K562 (cell line): ENCODE data around the gene RNF151. TPM values are rescaled to one million over a fixed set of nuclear protein-coding genes. Genes with fewer than 3 reads are reported as not detected.

Source experiments
- ARHGAP35 ChIP-seq: fragments of 450-650 bp; IDR thresholded peaks from 2 replicates; pipeline ENCODE4 v1.6.1; 2018; ENCODE audit not compliant: partially characterized antibody
- BCL6 ChIP-seq: fragments of 250-450 bp; sonication (Bioruptor Pico); IDR thresholded peaks from 2 replicates; pipeline ENCODE4 v1.4.0; 2020
- CREB3L1 ChIP-seq: fragments of 450-650 bp; IDR thresholded peaks from 2 replicates; pipeline ENCODE4 v1.6.1; 2014; ENCODE audit warnings: low read depth, mild to moderate bottlenecking, moderate library complexity, borderline replicate concordance
- E2F1 ChIP-seq: sonication (generic); formaldehyde crosslinking; IDR thresholded peaks from 2 replicates; pipeline ENCODE4 v1.8.1; 2023; ENCODE audit warnings: mild to moderate bottlenecking, missing genetic modification reagents, moderate library complexity
- FOSL1 ChIP-seq: fragments of 200-800 bp; sonication (Bioruptor generic); conservative IDR thresholded peaks from 2 replicates; pipeline ENCODE4 v1.6.1; 2016; ENCODE audit warnings: missing genetic modification characterization, missing compliant biosample characterization
- GATAD2A ChIP-seq: fragments of 450-650 bp; IDR thresholded peaks from 2 replicates; pipeline ENCODE4 v1.6.1; 2017
- GTF2F1 ChIP-seq: IDR thresholded peaks from 2 replicates; pipeline ENCODE4 v1.6.1; 2011; ENCODE audit warnings: low read depth, low read length, improper control_type of control experiment
- HNRNPL ChIP-seq: fragments of 200-400 bp; formaldehyde crosslinking; IDR thresholded peaks from 2 replicates; pipeline ENCODE4 v1.6.1; 2017; ENCODE audit warnings: low read depth, mild to moderate bottlenecking, low read length
- KDM4B ChIP-seq, 2 experiments: fragments of 450-650 bp in 1 of 2; sonication (generic) in 1 of 2; IDR thresholded peaks; 2 replicates each; pipeline ENCODE4 v1.6.1; 2016 to 2017; ENCODE audit warnings: borderline replicate concordance in 2 of 2, antibody characterized with exemption in 1 of 2, low read depth in 1 of 2, mild to moderate bottlenecking in 1 of 2
- LCOR ChIP-seq: sonication (generic); formaldehyde crosslinking; IDR thresholded peaks from 2 replicates; pipeline ENCODE4 v1.8.0; 2022; ENCODE audit warnings: mild to moderate bottlenecking, missing genetic modification reagents
- MXI1 ChIP-seq: IDR thresholded peaks from 2 replicates; pipeline ENCODE4 v1.6.1; 2011; ENCODE audit warnings: low read depth, mild to moderate bottlenecking, improper control_type of control experiment, low read length
- NBN ChIP-seq: fragments of 450-650 bp; IDR thresholded peaks from 2 replicates; pipeline ENCODE4 v1.6.1; 2016; ENCODE audit warnings: low read depth, mild to moderate bottlenecking
- NONO ChIP-seq, 2 experiments: fragments of 200-400 bp in 1 of 2; fragments of 450-650 bp in 1 of 2; formaldehyde crosslinking in 1 of 2; IDR thresholded peaks; 2 replicates each; pipeline ENCODE4 v1.6.1; 2017; ENCODE audit warnings: low read depth in 2 of 2, mild to moderate bottlenecking in 2 of 2, moderate library complexity in 2 of 2, low read length in 1 of 2
- RAD21 ChIP-seq, 2 experiments: fragments of 250-450 bp in 1 of 2; fragments of 450-650 bp in 1 of 2; sonication (Bioruptor Pico) in 1 of 2; formaldehyde crosslinking in 1 of 2; IDR thresholded peaks in 1 of 2; conservative IDR thresholded peaks in 1 of 2; 2 replicates each; pipeline versions ENCODE4 v1.4.0 to v1.8.0; 2020 to 2022; ENCODE audit warnings: mild to moderate bottlenecking in 2 of 2, moderate library complexity in 1 of 2
- SETDB1 ChIP-seq: IDR thresholded peaks from one replicate; pipeline ENCODE4 v1.6.1; 2012; ENCODE audit warnings: low read length, control low read depth, inconsistent platforms
- TAF9B ChIP-seq: fragments of 450-650 bp; IDR thresholded peaks from 2 replicates; pipeline ENCODE4 v1.6.1; 2018; ENCODE audit warnings: mild to moderate bottlenecking; ENCODE audit not compliant: partially characterized antibody
- TFAP4 ChIP-seq: sonication (generic); formaldehyde crosslinking; IDR thresholded peaks from 2 replicates; pipeline ENCODE4 v1.8.0; 2022; ENCODE audit warnings: missing genetic modification reagents, mild to moderate bottlenecking, moderate library complexity, borderline replicate concordance
- ZNF232 ChIP-seq: sonication (generic); formaldehyde crosslinking; IDR thresholded peaks from 2 replicates; pipeline ENCODE4 v1.8.0; 2022; ENCODE audit warnings: mild to moderate bottlenecking, missing genetic modification reagents
- ZNF277 ChIP-seq: fragments of 250-450 bp; sonication (Bioruptor Pico); IDR thresholded peaks from 2 replicates; pipeline ENCODE4 v1.8.0; 2022; ENCODE audit warnings: inconsistent platforms, mild to moderate bottlenecking, moderate library complexity, borderline replicate concordance
- ZNF282 ChIP-seq: sonication (generic); formaldehyde crosslinking; IDR thresholded peaks from 2 replicates; pipeline ENCODE4 v1.8.1; 2023; ENCODE audit warnings: missing genetic modification reagents
- polyA plus RNA-seq, 8 experiments: library from polyadenylated mRNA; depleted of rRNA in 4 of 8; stranded (reverse) in 5 of 8; unstranded in 3 of 8; fragments of >200 nt; fragmentation: Nextera tagmentation in 2 of 8; fragmentation: Illumina TruSeq in 1 of 8; extraction: Ambion mirVana in 2 of 8; extraction: Trizol in 1 of 8; gene quantifications; 2 replicates each; pipeline versions ENCODE4 v1.2.1 to v1.2.3, GENCODE V29; 2011 to 2014; ENCODE audit warnings: inconsistent platforms in 1 of 8, missing spikeins in 1 of 8
- total RNA-seq, 7 experiments: library from RNA; depleted of rRNA in 6 of 7; stranded (reverse); fragments of >200 nt in 6 of 7; fragmentation: Illumina TruSeq in 2 of 7; extraction: Trizol in 2 of 7; gene quantifications; 2 replicates each; pipeline versions ENCODE4 v1.2.1 to v1.2.3, GENCODE V29; 2011 to 2021; ENCODE audit warnings: low replicate concordance in 1 of 7

RNF151 gene
- total and polyA plus RNA-seq, 9 of the 15 experiments (the other 6 are each of a cell fraction or from before 2014, with no cell fraction given), result not detected

- TF ChIP-seq ZNF277 (CRISPR knock-in tag), result no peak
- TF ChIP-seq ARHGAP35, result no peak
- TF ChIP-seq NBN, result peak; percentile 93
- TF ChIP-seq KDM4B (IDR thresholded peaks at IDR 0.05; ENCODE audit: borderline replicate concordance in 2 of 2, low read depth in 1 of 2), result peak in 1 of 2 experiments; percentile 94; a peak in 2 of 4 replicates
- TF ChIP-seq NONO (IDR thresholded peaks at IDR 0.05; ENCODE audit: low read depth in 2 of 2, low read length in 1 of 2), result peak in 1 of 2 experiments; percentile 26; a peak in 1 of 4 replicates
- peak; percentile 53; the same call in 1 of the 2 replicates for TF ChIP-seq GATAD2A
- TF ChIP-seq ZNF282 (CRISPR knock-in tag), result peak; percentile 62; the same call in 1 of the 2 replicates
- peak; percentile 85 for TF ChIP-seq MXI1
- TF ChIP-seq TAF9B, result peak; percentile 69
- no peak; a peak in 1 of 4 replicates for TF ChIP-seq RAD21 (CRISPR knock-in tag; conservative IDR thresholded peaks at IDR 0.05 in 1 of 2, IDR thresholded peaks at IDR 0.05 in 1 of 2)
- peak; percentile 98 for TF ChIP-seq SETDB1
- peak; percentile 74 for TF ChIP-seq CREB3L1
- TF ChIP-seq BCL6, result no peak
- peak; percentile 41 for TF ChIP-seq FOSL1 (tag)
- TF ChIP-seq ZNF232 (CRISPR knock-in tag), result 0 out of 2 replicates have a peak, but pooled peaks have one; percentile 13
- peak; percentile 92 for TF ChIP-seq LCOR (CRISPR knock-in tag)
- TF ChIP-seq HNRNPL, result peak; percentile 34; the same call in 1 of the 2 replicates
- TF ChIP-seq TFAP4 (CRISPR knock-in tag), result peak; percentile 96
- TF ChIP-seq GTF2F1, result peak; percentile 73; the same call in 1 of the 2 replicates
- peak; percentile 77; the same call in 1 of the 2 replicates for TF ChIP-seq E2F1 (CRISPR knock-in tag)
Measured at GRCh38 chr16:1971796-1972489, 5.3 kb downstream of the RNF151 start, which contains the start of gene TBL3 (continued).
